ENCODE measurements around the gene ITGA8.
"Not testable (repeated sequence)": the region's sequence is repeated elsewhere in the genome, so short reads cannot be mapped to it uniquely, and the experiment has no call there.

ITGA8 gene

GRCh38 chr10:15603446-15604011 lies 116.2 kb downstream of the ITGA8 start:
- Histone ChIP-seq H3K27ac (ENCODE audit: low read depth, low read length) (no peak overlapping the region), H3K4me1 (ENCODE audit: control insufficient read depth in 1 of 2, insufficient read depth in 2 of 2, low read length in 2 of 2) (no peaks in the 10 kb centered on the region), H3K36me3 (ENCODE audit: control insufficient read depth in 1 of 2, insufficient read depth in 2 of 2, low read length in 2 of 2) (no peaks in the 10 kb centered on the region), H3K4me3 (ENCODE audit: low read depth in 1 of 2, low read length in 2 of 2) (no peak overlapping the region), H3K9me3 (ENCODE audit: control insufficient read depth in 1 of 2, low read length in 2 of 2) (no peaks in the 10 kb centered on the region), H3K27me3 (ENCODE audit: control insufficient read depth in 1 of 2, insufficient read depth in 2 of 2, low read length in 2 of 2) (no peaks in the 10 kb centered on the region), H3K9ac (ENCODE audit: low read depth in 1 of 2, low read length in 2 of 2) (no peak overlapping the region)

GRCh38 chr10:15601819-15602218 lies 117.9 kb downstream of the ITGA8 start:
- Histone ChIP-seq H3K27me3 (ENCODE audit: control insufficient read depth in 1 of 2, insufficient read depth in 2 of 2, low read length in 2 of 2) (no peaks in the 10 kb centered on the region), H3K4me1 (ENCODE audit: control insufficient read depth in 1 of 2, insufficient read depth in 2 of 2, low read length in 2 of 2) (no peaks in the 10 kb centered on the region), H3K4me3 (ENCODE audit: low read depth in 1 of 2, low read length in 2 of 2) (no peak overlapping the region), H3K9ac (ENCODE audit: low read depth in 1 of 2, low read length in 2 of 2) (no peak overlapping the region), H3K27ac (ENCODE audit: low read depth, low read length) (no peak overlapping the region), H3K36me3 (ENCODE audit: control insufficient read depth in 1 of 2, insufficient read depth in 2 of 2, low read length in 2 of 2) (no peaks in the 10 kb centered on the region), H3K9me3 (ENCODE audit: control insufficient read depth in 1 of 2, low read length in 2 of 2) (no peaks in the 10 kb centered on the region)

- Histone ChIP-seq H3K36me3 (ENCODE audit: control insufficient read depth in 1 of 2, insufficient read depth in 2 of 2, low read length in 2 of 2) (no peaks in the 10 kb centered on the region), H3K4me1 (ENCODE audit: control insufficient read depth in 1 of 2, insufficient read depth in 2 of 2, low read length in 2 of 2) (no peaks in the 10 kb centered on the region), H3K9me3 (ENCODE audit: control insufficient read depth in 1 of 2, low read length in 2 of 2) (no peaks in the 10 kb centered on the region), H3K9ac (ENCODE audit: low read depth in 1 of 2, low read length in 2 of 2) (no peak overlapping the region), H3K27me3 (ENCODE audit: control insufficient read depth in 1 of 2, insufficient read depth in 2 of 2, low read length in 2 of 2) (no peaks in the 10 kb centered on the region), H3K4me3 (ENCODE audit: low read depth in 1 of 2, low read length in 2 of 2) (no peak overlapping the region), H3K27ac (ENCODE audit: low read depth, low read length) (no peak overlapping the region)
Measured at GRCh38 chr10:15595260-15595659, 124.5 kb downstream of the ITGA8 start.

- no peaks in the 10 kb centered on the region for H3K27me3 ChIP-seq (ENCODE audit: control insufficient read depth in 1 of 2, insufficient read depth in 2 of 2, low read length in 2 of 2)
- no peak overlapping the region for H3K9ac ChIP-seq (ENCODE audit: low read depth in 1 of 2, low read length in 2 of 2)
- no peak overlapping the region for H3K4me3 ChIP-seq (ENCODE audit: low read depth in 1 of 2, low read length in 2 of 2)
- H3K27ac ChIP-seq (ENCODE audit: low read depth, low read length): no peak overlapping the region
- no peaks in the 10 kb centered on the region for H3K9me3 ChIP-seq (ENCODE audit: control insufficient read depth in 1 of 2, low read length in 2 of 2)
- H3K4me1 ChIP-seq (ENCODE audit: control insufficient read depth in 1 of 2, insufficient read depth in 2 of 2, low read length in 2 of 2): no peaks in the 10 kb centered on the region
- H3K36me3 ChIP-seq (ENCODE audit: control insufficient read depth in 1 of 2, insufficient read depth in 2 of 2, low read length in 2 of 2): no peaks in the 10 kb centered on the region
Measured at GRCh38 chr10:15591937-15592336, 127.8 kb downstream of the ITGA8 start.

GRCh38 chr10:15591431-15591830 lies 128.3 kb downstream of the ITGA8 start:
- Histone ChIP-seq H3K36me3 (ENCODE audit: control insufficient read depth in 1 of 2, insufficient read depth in 2 of 2, low read length in 2 of 2) (no peaks in the 10 kb centered on the region), H3K27me3 (ENCODE audit: control insufficient read depth in 1 of 2, insufficient read depth in 2 of 2, low read length in 2 of 2) (no peaks in the 10 kb centered on the region), H3K9ac (ENCODE audit: low read depth in 1 of 2, low read length in 2 of 2) (no peak overlapping the region), H3K9me3 (ENCODE audit: control insufficient read depth in 1 of 2, low read length in 2 of 2) (no peaks in the 10 kb centered on the region), H3K27ac (ENCODE audit: low read depth, low read length) (no peak overlapping the region), H3K4me3 (ENCODE audit: low read depth in 1 of 2, low read length in 2 of 2) (no peak overlapping the region), H3K4me1 (ENCODE audit: control insufficient read depth in 1 of 2, insufficient read depth in 2 of 2, low read length in 2 of 2) (no peaks in the 10 kb centered on the region)

GRCh38 chr10:15588635-15589508 lies 130.8 kb downstream of the ITGA8 start:
- Histone ChIP-seq H3K27ac (ENCODE audit: low read depth, low read length) (no peak overlapping the region), H3K36me3 (ENCODE audit: control insufficient read depth in 1 of 2, insufficient read depth in 2 of 2, low read length in 2 of 2) (no peaks in the 10 kb centered on the region), H3K27me3 (ENCODE audit: control insufficient read depth in 1 of 2, insufficient read depth in 2 of 2, low read length in 2 of 2) (no peaks in the 10 kb centered on the region), H3K4me1 (ENCODE audit: control insufficient read depth in 1 of 2, insufficient read depth in 2 of 2, low read length in 2 of 2) (no peaks in the 10 kb centered on the region), H3K4me3 (ENCODE audit: low read depth in 1 of 2, low read length in 2 of 2) (no peak overlapping the region), H3K9ac (ENCODE audit: low read depth in 1 of 2, low read length in 2 of 2) (no peak overlapping the region), H3K9me3 (ENCODE audit: control insufficient read depth in 1 of 2, low read length in 2 of 2) (no peaks in the 10 kb centered on the region)

GRCh38 chr10:15588151-15588550 lies 131.6 kb downstream of the ITGA8 start:
- no peaks in the 10 kb centered on the region for H3K9me3 ChIP-seq (ENCODE audit: control insufficient read depth in 1 of 2, low read length in 2 of 2)
- no peaks in the 10 kb centered on the region for H3K4me1 ChIP-seq (ENCODE audit: control insufficient read depth in 1 of 2, insufficient read depth in 2 of 2, low read length in 2 of 2)
- H3K36me3 ChIP-seq (ENCODE audit: control insufficient read depth in 1 of 2, insufficient read depth in 2 of 2, low read length in 2 of 2): no peaks in the 10 kb centered on the region
- no peak overlapping the region for H3K4me3 ChIP-seq (ENCODE audit: low read depth in 1 of 2, low read length in 2 of 2)
- H3K27me3 ChIP-seq (ENCODE audit: control insufficient read depth in 1 of 2, insufficient read depth in 2 of 2, low read length in 2 of 2): no peaks in the 10 kb centered on the region
- no peak overlapping the region for H3K27ac ChIP-seq (ENCODE audit: low read depth, low read length)
- no peak overlapping the region for H3K9ac ChIP-seq (ENCODE audit: low read depth in 1 of 2, low read length in 2 of 2)

GRCh38 chr10:15587271-15587670 lies 132.5 kb downstream of the ITGA8 start:
- Histone ChIP-seq H3K9me3 (ENCODE audit: control insufficient read depth in 1 of 2, low read length in 2 of 2) (no peaks in the 10 kb centered on the region), H3K4me1 (ENCODE audit: control insufficient read depth in 1 of 2, insufficient read depth in 2 of 2, low read length in 2 of 2) (no peaks in the 10 kb centered on the region), H3K36me3 (ENCODE audit: control insufficient read depth in 1 of 2, insufficient read depth in 2 of 2, low read length in 2 of 2) (no peaks in the 10 kb centered on the region), H3K27ac (ENCODE audit: low read depth, low read length) (no peak overlapping the region), H3K4me3 (ENCODE audit: low read depth in 1 of 2, low read length in 2 of 2) (no peak overlapping the region), H3K9ac (ENCODE audit: low read depth in 1 of 2, low read length in 2 of 2) (no peak overlapping the region), H3K27me3 (ENCODE audit: control insufficient read depth in 1 of 2, insufficient read depth in 2 of 2, low read length in 2 of 2) (no peaks in the 10 kb centered on the region)

- Histone ChIP-seq H3K27ac (ENCODE audit: low read depth, low read length) (no peak overlapping the region), H3K9ac (ENCODE audit: low read depth in 1 of 2, low read length in 2 of 2) (no peak overlapping the region), H3K4me1 (ENCODE audit: control insufficient read depth in 1 of 2, insufficient read depth in 2 of 2, low read length in 2 of 2) (no peaks in the 10 kb centered on the region), H3K4me3 (ENCODE audit: low read depth in 1 of 2, low read length in 2 of 2) (no peak overlapping the region), H3K9me3 (ENCODE audit: control insufficient read depth in 1 of 2, low read length in 2 of 2) (no peaks in the 10 kb centered on the region), H3K36me3 (ENCODE audit: control insufficient read depth in 1 of 2, insufficient read depth in 2 of 2, low read length in 2 of 2) (no peaks in the 10 kb centered on the region), H3K27me3 (ENCODE audit: control insufficient read depth in 1 of 2, insufficient read depth in 2 of 2, low read length in 2 of 2) (no peaks in the 10 kb centered on the region)
Measured at GRCh38 chr10:15585303-15585715, 134.4 kb downstream of the ITGA8 start.

- not testable (repeated sequence) for H3K36me3 ChIP-seq (ENCODE audit: control insufficient read depth in 1 of 2, insufficient read depth in 2 of 2, low read length in 2 of 2); H3K4me3 ChIP-seq (ENCODE audit: low read depth in 1 of 2, low read length in 2 of 2); H3K27me3 ChIP-seq (ENCODE audit: control insufficient read depth in 1 of 2, insufficient read depth in 2 of 2, low read length in 2 of 2); H3K9me3 ChIP-seq (ENCODE audit: control insufficient read depth in 1 of 2, low read length in 2 of 2); H3K27ac ChIP-seq (ENCODE audit: low read depth, low read length); H3K4me1 ChIP-seq (ENCODE audit: control insufficient read depth in 1 of 2, insufficient read depth in 2 of 2, low read length in 2 of 2); H3K9ac ChIP-seq (ENCODE audit: low read depth in 1 of 2, low read length in 2 of 2)
Measured at GRCh38 chr10:15582972-15583371, 136.8 kb downstream of the ITGA8 start.

Data from duodenal mucosa (tissue), 2 donors.